Neural cell (in vitro differentiated cells): ENCODE data around the gene GIT2.

ENCODE experiments used
- EP300 ChIP-seq: fragments of 450-650 bp; conservative IDR thresholded peaks from 2 replicates; pipeline ENCODE4 v1.6.1; 2014; ENCODE audit warnings: antibody characterized with exemption, mild to moderate bottlenecking, moderate library complexity; ENCODE audit not compliant: poor library complexity, severe bottlenecking
- EZH2 ChIP-seq: fragments of 200-600, 300-800 bp; shearing (Covaris generic), sonication (generic); IDR thresholded peaks from 2 replicates; pipeline ENCODE4 v1.6.1; 2014; ENCODE audit warnings: antibody characterized with exemption, low read length, borderline replicate concordance, mild to moderate bottlenecking; ENCODE audit not compliant: insufficient read depth, poor library complexity, severe bottlenecking
- POLR2AphosphoS5 ChIP-seq: IDR thresholded peaks from 2 replicates; pipeline ENCODE4 v1.6.1; 2012
- SMC3 ChIP-seq: fragments of 450-650 bp; conservative IDR thresholded peaks from 2 replicates; pipeline ENCODE4 v1.6.1; 2014; ENCODE audit warnings: antibody characterized with exemption, mild to moderate bottlenecking, moderate library complexity; ENCODE audit not compliant: poor library complexity
- TAF1 ChIP-seq: IDR thresholded peaks from 2 replicates; pipeline ENCODE4 v1.6.1; 2012; ENCODE audit warnings: low read depth
- TF ChIP-seq, protein P1 (sequence below): fragments of 450-650 bp; IDR thresholded peaks from 2 replicates; pipeline ENCODE4 v1.5.1; 2014; ENCODE audit warnings: antibody characterized with exemption, mild to moderate bottlenecking, moderate library complexity; ENCODE audit not compliant: poor library complexity, severe bottlenecking
- TF ChIP-seq, protein P2 (sequence below): IDR thresholded peaks from 2 replicates; pipeline ENCODE4 v1.6.1; 2012; ENCODE audit warnings: borderline replicate concordance

DNA sequence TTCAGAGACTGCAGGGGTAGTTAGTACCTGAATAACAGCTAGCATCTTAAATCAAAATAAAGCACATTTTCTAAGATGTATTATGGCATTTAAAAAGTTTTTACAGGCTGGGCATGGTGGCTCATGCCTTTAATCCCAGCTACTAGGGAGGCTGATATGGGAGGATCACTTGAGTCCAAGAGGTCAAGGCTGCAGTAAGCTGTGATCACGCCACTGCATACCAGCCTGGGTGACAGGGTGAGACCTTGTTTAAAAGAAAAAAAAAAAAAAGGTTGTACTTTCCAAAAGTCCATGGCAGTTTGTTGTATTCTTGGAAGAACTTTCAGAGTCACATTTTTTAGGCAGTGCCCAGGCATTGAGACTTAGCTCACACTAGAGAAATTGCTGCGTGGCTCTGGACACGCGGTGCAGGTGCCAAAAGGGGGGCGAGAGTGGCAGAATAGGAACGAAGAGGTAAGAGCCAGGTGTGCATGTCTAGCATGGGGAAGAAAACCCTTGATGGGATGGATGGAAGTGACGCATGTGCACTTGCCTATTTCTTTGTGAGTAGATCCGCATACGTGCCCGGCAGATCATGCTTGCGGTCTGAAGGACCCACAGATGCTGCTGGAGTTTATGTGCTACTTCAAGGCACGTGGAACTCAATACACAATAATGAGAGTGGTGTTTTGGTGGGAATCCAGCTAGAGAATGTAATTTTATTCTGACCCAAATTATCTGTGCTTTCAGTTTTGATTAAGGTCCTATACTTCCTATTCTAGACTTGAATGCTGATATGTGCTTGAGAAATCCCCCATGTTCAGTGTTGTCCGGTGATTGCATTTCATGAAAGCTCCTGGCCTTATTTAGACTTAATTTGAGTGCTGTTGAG, 14.9 kb upstream of the GIT2 start:
- TF ChIP-seq, protein P1, sequence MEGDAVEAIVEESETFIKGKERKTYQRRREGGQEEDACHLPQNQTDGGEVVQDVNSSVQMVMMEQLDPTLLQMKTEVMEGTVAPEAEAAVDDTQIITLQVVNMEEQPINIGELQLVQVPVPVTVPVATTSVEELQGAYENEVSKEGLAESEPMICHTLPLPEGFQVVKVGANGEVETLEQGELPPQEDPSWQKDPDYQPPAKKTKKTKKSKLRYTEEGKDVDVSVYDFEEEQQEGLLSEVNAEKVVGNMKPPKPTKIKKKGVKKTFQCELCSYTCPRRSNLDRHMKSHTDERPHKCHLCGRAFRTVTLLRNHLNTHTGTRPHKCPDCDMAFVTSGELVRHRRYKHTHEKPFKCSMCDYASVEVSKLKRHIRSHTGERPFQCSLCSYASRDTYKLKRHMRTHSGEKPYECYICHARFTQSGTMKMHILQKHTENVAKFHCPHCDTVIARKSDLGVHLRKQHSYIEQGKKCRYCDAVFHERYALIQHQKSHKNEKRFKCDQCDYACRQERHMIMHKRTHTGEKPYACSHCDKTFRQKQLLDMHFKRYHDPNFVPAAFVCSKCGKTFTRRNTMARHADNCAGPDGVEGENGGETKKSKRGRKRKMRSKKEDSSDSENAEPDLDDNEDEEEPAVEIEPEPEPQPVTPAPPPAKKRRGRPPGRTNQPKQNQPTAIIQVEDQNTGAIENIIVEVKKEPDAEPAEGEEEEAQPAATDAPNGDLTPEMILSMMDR, result no peak
- TF ChIP-seq EZH2 (no peak), SMC3 (no peak), POLR2AphosphoS5 (no peak), TAF1 (no peak), EP300 (no peak)
- TF ChIP-seq, protein P2, sequence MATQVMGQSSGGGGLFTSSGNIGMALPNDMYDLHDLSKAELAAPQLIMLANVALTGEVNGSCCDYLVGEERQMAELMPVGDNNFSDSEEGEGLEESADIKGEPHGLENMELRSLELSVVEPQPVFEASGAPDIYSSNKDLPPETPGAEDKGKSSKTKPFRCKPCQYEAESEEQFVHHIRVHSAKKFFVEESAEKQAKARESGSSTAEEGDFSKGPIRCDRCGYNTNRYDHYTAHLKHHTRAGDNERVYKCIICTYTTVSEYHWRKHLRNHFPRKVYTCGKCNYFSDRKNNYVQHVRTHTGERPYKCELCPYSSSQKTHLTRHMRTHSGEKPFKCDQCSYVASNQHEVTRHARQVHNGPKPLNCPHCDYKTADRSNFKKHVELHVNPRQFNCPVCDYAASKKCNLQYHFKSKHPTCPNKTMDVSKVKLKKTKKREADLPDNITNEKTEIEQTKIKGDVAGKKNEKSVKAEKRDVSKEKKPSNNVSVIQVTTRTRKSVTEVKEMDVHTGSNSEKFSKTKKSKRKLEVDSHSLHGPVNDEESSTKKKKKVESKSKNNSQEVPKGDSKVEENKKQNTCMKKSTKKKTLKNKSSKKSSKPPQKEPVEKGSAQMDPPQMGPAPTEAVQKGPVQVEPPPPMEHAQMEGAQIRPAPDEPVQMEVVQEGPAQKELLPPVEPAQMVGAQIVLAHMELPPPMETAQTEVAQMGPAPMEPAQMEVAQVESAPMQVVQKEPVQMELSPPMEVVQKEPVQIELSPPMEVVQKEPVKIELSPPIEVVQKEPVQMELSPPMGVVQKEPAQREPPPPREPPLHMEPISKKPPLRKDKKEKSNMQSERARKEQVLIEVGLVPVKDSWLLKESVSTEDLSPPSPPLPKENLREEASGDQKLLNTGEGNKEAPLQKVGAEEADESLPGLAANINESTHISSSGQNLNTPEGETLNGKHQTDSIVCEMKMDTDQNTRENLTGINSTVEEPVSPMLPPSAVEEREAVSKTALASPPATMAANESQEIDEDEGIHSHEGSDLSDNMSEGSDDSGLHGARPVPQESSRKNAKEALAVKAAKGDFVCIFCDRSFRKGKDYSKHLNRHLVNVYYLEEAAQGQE, result no peak
